ENCODE measurements around the gene RELB. TPM values are rescaled to one million over a fixed set of nuclear protein-coding genes. Genes with fewer than 3 reads are reported as not detected.
"Not testable (repeated sequence)": the region's sequence is repeated elsewhere in the genome, so short reads cannot be mapped to it uniquely, and the experiment has no call there.

RELB gene
- total and polyA plus RNA-seq, 10 of the 15 experiments (the other 5 are each of a cell fraction or from before 2014, with no cell fraction given), result 0.66 to 43.8 (median 12.8) TPM

DNA sequence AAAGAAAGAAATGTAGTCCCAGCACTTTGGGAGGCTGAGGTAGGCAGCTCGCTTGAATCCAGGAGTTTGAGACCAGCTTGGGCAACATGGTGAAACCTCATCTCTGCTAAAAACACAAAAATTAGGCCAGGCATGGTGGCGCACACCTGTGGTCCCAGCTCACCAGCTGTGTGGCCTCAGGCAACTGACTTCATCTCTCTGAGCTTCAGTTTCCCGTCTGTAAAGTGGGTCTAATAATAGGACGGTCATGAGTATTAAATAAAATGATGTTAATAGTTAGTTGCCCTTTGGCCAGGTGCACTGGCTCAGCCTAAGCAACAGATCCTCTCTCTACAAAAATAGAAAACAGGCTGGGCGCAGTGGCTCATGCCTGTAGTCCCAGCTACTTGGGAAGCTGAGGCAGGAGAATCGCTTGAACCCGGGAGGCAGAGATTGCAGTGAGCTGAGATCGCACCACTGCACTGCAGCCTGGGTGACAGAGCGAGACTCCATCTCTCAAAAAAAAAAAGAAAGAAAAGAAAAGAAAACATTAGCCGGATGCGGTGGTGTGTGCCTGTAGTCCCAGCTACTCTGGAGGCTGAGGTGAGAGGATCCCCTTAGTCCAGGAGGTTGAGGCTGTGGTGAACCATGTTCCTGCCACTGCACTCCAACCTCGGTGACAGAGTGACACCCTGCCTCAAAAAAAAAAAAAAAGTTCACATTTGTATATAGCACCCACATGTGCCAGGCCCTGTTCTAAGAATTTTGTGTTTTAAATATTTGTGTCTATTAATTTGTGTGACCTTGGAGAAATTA lies 1.9 kb upstream of the RELB start:
- intact Hi-C loops (cut with micrococcal nuclease; ENCODE audit: unreplicated experiment); DNase-seq (ENCODE audit: low read depth, low spot score); BruUV-seq (replicated peaks); ATAC-seq; H2AFZ ChIP-seq (ENCODE audit: control insufficient read depth, low read depth, low read length); H3K4me1 ChIP-seq (ENCODE audit: control insufficient read depth, insufficient read depth, low read length); H3K27me3 ChIP-seq (replicated peaks in 1 of 2; ENCODE audit: control insufficient read depth in 2 of 2, insufficient read depth in 2 of 2, low read length in 1 of 2); H3K4me3 ChIP-seq; FAIRE-seq; H3K36me3 ChIP-seq (ENCODE audit: control insufficient read depth in 2 of 2, insufficient read depth in 2 of 2, low read length in 1 of 2); H3K9me3 ChIP-seq (replicated peaks; ENCODE audit: control insufficient read depth, insufficient read depth, low read length); H3K9ac ChIP-seq (ENCODE audit: control insufficient read depth, insufficient read depth, low read length); H4K20me1 ChIP-seq (ENCODE audit: control insufficient read depth, insufficient read depth); H3K27ac ChIP-seq (ENCODE audit: control insufficient read depth, insufficient read depth); in situ Hi-C loops (cut with MboI); H3K4me2 ChIP-seq (ENCODE audit: control insufficient read depth, insufficient read depth): not testable (repeated sequence)
- 49% methylated on average over 12 of the region's 12 CpGs for WGBS (ENCODE audit: insufficient coverage, insufficient replicate concordance, low lambda C conversion rate, missing lambda C conversion rate)
- CTCF ChIA-PET, result interaction anchor here (0.8 to 3.0 kb wide), 4 partner anchors 10 to 60 kb away, joined by 3 to 17 read pairs (median 8); no protein-coding TSS in a partner anchor
- peaks cover 12% of the 10 kb centered on the region for H3K79me2 ChIP-seq (ENCODE audit: control insufficient read depth, insufficient read depth, low read length)
- RAD21 ChIA-PET (ENCODE audit: unreplicated experiment), result interaction anchor here (1.0 to 3.6 kb wide), 4 partner anchors 10 to 60 kb away, joined by 3 to 11 read pairs (median 4); no protein-coding TSS in a partner anchor
- SMC1A ChIA-PET (ENCODE audit: uncharacterized antibody, unreplicated experiment), result interaction anchor here (0.8 to 1.9 kb wide), 4 partner anchors 11 to 48 kb away, joined by 3 to 9 read pairs (median 3); no protein-coding TSS in a partner anchor
- POLR2A ChIA-PET, result interaction anchor here (0.7 to 3.6 kb wide), 5 partner anchors 10 to 693 kb away, joined by 3 to 24 read pairs (median 3); partner anchors contain the start of genes QPCTL, SNRPD2 and TRAPPC6A

DNA sequence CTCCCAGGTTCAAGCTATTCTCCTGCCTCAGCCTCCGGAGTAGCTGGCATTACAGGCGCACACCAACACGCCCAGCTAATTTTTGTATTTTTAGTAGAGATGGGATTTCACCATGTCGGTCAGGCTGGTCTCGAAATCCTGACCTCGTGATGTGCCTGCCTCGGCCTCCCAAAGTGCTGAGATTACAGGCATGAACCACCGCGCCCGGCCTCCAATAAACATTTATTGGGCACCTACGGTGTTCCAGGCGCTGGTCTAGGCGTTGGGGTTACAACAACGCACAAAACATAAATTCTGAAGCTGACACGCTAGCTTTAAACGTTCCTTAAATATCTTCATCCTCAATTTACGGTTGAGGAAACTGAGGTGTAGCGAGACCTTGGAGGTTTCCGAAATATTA lies 599 bp upstream of the RELB start:
- H3K27ac ChIP-seq (ENCODE audit: control insufficient read depth, insufficient read depth), result peak overlapping the region; percentile 53; the same call in 1 of the 2 replicates
- SMC1A ChIA-PET (ENCODE audit: uncharacterized antibody, unreplicated experiment), result interaction anchor here (0.9 to 1.9 kb wide), 4 partner anchors 12 to 47 kb away, joined by 3 to 9 read pairs (median 4); no protein-coding TSS in a partner anchor
- H3K4me1 ChIP-seq (ENCODE audit: control insufficient read depth, insufficient read depth, low read length); H3K36me3 ChIP-seq (ENCODE audit: control insufficient read depth in 2 of 2, insufficient read depth in 2 of 2, low read length in 1 of 2); H3K9ac ChIP-seq (ENCODE audit: control insufficient read depth, insufficient read depth, low read length); intact Hi-C loops (cut with micrococcal nuclease; ENCODE audit: unreplicated experiment); H3K27me3 ChIP-seq (replicated peaks in 1 of 2; ENCODE audit: control insufficient read depth in 2 of 2, insufficient read depth in 2 of 2, low read length in 1 of 2); DNase-seq (ENCODE audit: low read depth, low spot score); in situ Hi-C loops (cut with MboI); FAIRE-seq; H3K9me3 ChIP-seq (replicated peaks; ENCODE audit: control insufficient read depth, insufficient read depth, low read length); H4K20me1 ChIP-seq (ENCODE audit: control insufficient read depth, insufficient read depth); ATAC-seq: not testable (repeated sequence)
- CTCF ChIA-PET, result interaction anchor here (0.9 to 3.0 kb wide), 6 partner anchors 11 to 137 kb away, joined by 3 to 17 read pairs (median 6); no protein-coding TSS in a partner anchor
- peaks cover 12% of the 10 kb centered on the region for H3K79me2 ChIP-seq (ENCODE audit: control insufficient read depth, insufficient read depth, low read length)
- 53% methylated on average over 19 of the region's 19 CpGs for WGBS (ENCODE audit: insufficient coverage, insufficient replicate concordance, low lambda C conversion rate, missing lambda C conversion rate)
- POLR2A ChIA-PET, result interaction anchor here (0.6 to 3.6 kb wide), 10 partner anchors 11 to 677 kb away, joined by 3 to 24 read pairs (median 4); partner anchors contain the start of genes BLOC1S3, GEMIN7 and TRAPPC6A
- peak overlapping the region; percentile 70; the same call in 1 of the 2 replicates for H3K4me3 ChIP-seq
- TF ChIP-seq, protein P1, sequence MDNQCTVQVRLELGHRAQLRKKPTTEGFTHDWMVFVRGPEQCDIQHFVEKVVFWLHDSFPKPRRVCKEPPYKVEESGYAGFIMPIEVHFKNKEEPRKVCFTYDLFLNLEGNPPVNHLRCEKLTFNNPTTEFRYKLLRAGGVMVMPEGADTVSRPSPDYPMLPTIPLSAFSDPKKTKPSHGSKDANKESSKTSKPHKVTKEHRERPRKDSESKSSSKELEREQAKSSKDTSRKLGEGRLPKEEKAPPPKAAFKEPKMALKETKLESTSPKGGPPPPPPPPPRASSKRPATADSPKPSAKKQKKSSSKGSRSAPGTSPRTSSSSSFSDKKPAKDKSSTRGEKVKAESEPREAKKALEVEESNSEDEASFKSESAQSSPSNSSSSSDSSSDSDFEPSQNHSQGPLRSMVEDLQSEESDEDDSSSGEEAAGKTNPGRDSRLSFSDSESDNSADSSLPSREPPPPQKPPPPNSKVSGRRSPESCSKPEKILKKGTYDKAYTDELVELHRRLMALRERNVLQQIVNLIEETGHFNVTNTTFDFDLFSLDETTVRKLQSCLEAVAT (IDR thresholded peaks at IDR 0.05), result 0 out of 2 replicates have a peak, but pooled peaks have one; percentile 21
- H2AFZ ChIP-seq (ENCODE audit: control insufficient read depth, low read depth, low read length), result peak overlapping the region; percentile 90
- H3K4me2 ChIP-seq (ENCODE audit: control insufficient read depth, insufficient read depth), result peak overlapping the region; percentile 92
- TSS peak; percentile 95 for BruUV-seq (replicated peaks)
- RAD21 ChIA-PET (ENCODE audit: unreplicated experiment), result interaction anchor here (0.9 to 3.6 kb wide), 8 partner anchors 12 to 187 kb away, joined by 3 to 11 read pairs (median 4); partner anchors contain the start of genes BLOC1S3, CLASRP and TRAPPC6A
